NCI-H345 treated with DMSO at 0.1 percent for 48 hours (cell line): Measurements from ENCODE around the gene NEK11.

Source experiments
- DNase-seq: peaks from one replicate; lab custom pipeline; 2025; ENCODE audit not compliant: unreplicated experiment; lab: John Stamatoyannopoulos, UW

The NEK11 gene

GRCh38 chr3:131221731-131222130 is 195.1 kb downstream of the NEK11 start:
- DNase-seq, result no peak

GRCh38 chr3:131222599-131222998 is 195.9 kb downstream of the NEK11 start:
- DNase-seq, result no peak

GRCh38 chr3:131223373-131224289 is 197.0 kb downstream of the NEK11 start:
- no peak for DNase-seq

- DNase-seq, result no peak
Observed at GRCh38 chr3:131224886-131225550, 198.3 kb downstream of the NEK11 start.

GRCh38 chr3:131228522-131228921 is 201.8 kb downstream of the NEK11 start:
- DNase-seq, result no peak

- no peak for DNase-seq
Observed at GRCh38 chr3:131231710-131232389, 205.2 kb downstream of the NEK11 start.

- DNase-seq, result no peak
Observed at GRCh38 chr3:131232711-131233267, 206.1 kb downstream of the NEK11 start.

- DNase-seq, result no peak
Observed at GRCh38 chr3:131233900-131234668, 207.4 kb downstream of the NEK11 start.

GRCh38 chr3:131236421-131236820 is 209.7 kb downstream of the NEK11 start:
- no peak for DNase-seq

GRCh38 chr3:131238496-131238895 is 211.8 kb downstream of the NEK11 start:
- no peak for DNase-seq

GRCh38 chr3:131239267-131239666 is 212.6 kb downstream of the NEK11 start:
- no peak for DNase-seq

GRCh38 chr3:131242201-131242600 is 215.5 kb downstream of the NEK11 start:
- DNase-seq, result no peak

- no peak for DNase-seq
Observed at GRCh38 chr3:131250466-131250865, 223.8 kb downstream of the NEK11 start.

- DNase-seq, result no peak
Observed at GRCh38 chr3:131260525-131260924, 233.8 kb downstream of the NEK11 start.

- DNase-seq, result no peak
Observed at GRCh38 chr3:131261104-131261503, 234.4 kb downstream of the NEK11 start.

GRCh38 chr3:131275556-131275955 is 248.9 kb downstream of the NEK11 start:
- DNase-seq, result no peak

GRCh38 chr3:131277836-131278497 is 251.3 kb downstream of the NEK11 start:
- no peak for DNase-seq

GRCh38 chr3:131279577-131279976 is 252.9 kb downstream of the NEK11 start:
- DNase-seq, result no peak

GRCh38 chr3:131282379-131282778 is 255.7 kb downstream of the NEK11 start:
- no peak for DNase-seq

- no peak for DNase-seq
Observed at GRCh38 chr3:131282967-131283366, 256.3 kb downstream of the NEK11 start.
